ENCODE measurements around the gene C9orf78. TPM values are rescaled to one million over a fixed set of nuclear protein-coding genes. Genes with fewer than 3 reads are reported as not detected.

Gene C9orf78
- total RNA-seq, 1 donor from 2014 or later, result 38.0 TPM

DNA sequence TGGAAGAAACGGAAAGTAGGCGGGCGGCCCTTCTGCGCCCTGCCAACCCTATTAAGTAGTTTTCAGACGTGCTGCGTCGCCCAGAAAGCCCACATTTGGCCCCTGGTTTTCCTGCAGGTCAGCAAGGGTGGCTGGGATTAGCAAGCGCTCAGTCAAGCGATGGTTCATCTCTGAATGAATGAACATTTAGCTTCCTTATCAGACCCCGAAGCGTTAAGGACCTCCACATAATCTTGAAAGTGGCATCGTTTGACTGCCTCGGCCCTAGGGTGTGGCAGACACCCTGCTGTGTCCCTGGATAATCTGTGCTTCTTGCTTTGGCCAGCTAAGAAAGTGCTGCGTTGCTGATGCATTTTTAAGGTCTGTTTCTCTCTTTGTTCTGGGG lies 31.4 kb downstream of the C9orf78 start:
- peak overlapping the region; percentile 91 for H3K4me2 ChIP-seq (ENCODE audit: low read length)
- H3K9me3 ChIP-seq (ENCODE audit: insufficient read depth, low read depth, low read length), result no peaks in the 10 kb centered on the region
- no peaks in the 10 kb centered on the region for H3K27me3 ChIP-seq (ENCODE audit: insufficient read depth, low read length)
- peaks cover 4% of the 10 kb centered on the region for H3K36me3 ChIP-seq (ENCODE audit: insufficient read depth, low read length)
- Mint-ChIP-seq H3K27ac (ENCODE audit: unreplicated experiment) (peak overlapping the region; percentile 15), H3K36me3 (ENCODE audit: low read depth, unreplicated experiment) (peaks cover 8% of the 10 kb centered on the region), H3K9me3 (ENCODE audit: unreplicated experiment) (no peaks in the 10 kb centered on the region), H3K4me1 (ENCODE audit: low read depth, unreplicated experiment) (peaks cover 9% of the 10 kb centered on the region), H3K27me3 (ENCODE audit: low read depth, unreplicated experiment) (peaks cover 3% of the 10 kb centered on the region), H3K4me3 (ENCODE audit: unreplicated experiment) (peak overlapping the region; percentile 85)
- DNase-seq (ENCODE audit: low read depth), result no peak
- no peak overlapping the region for H3K27ac ChIP-seq (ENCODE audit: low read depth, low read length)
- peak overlapping the region; percentile 87 for H2AFZ ChIP-seq (ENCODE audit: low read depth, low read length)
- H4K20me1 ChIP-seq (ENCODE audit: insufficient read depth, low read length), result peaks cover 26% of the 10 kb centered on the region
- peak overlapping the region; percentile 71 for H3K4me3 ChIP-seq (ENCODE audit: insufficient read depth, low read depth, low read length)
- no peak for FAIRE-seq
- H3K9ac ChIP-seq (ENCODE audit: low read length), result peak overlapping the region; percentile 79
- TF ChIP-seq, protein P1, sequence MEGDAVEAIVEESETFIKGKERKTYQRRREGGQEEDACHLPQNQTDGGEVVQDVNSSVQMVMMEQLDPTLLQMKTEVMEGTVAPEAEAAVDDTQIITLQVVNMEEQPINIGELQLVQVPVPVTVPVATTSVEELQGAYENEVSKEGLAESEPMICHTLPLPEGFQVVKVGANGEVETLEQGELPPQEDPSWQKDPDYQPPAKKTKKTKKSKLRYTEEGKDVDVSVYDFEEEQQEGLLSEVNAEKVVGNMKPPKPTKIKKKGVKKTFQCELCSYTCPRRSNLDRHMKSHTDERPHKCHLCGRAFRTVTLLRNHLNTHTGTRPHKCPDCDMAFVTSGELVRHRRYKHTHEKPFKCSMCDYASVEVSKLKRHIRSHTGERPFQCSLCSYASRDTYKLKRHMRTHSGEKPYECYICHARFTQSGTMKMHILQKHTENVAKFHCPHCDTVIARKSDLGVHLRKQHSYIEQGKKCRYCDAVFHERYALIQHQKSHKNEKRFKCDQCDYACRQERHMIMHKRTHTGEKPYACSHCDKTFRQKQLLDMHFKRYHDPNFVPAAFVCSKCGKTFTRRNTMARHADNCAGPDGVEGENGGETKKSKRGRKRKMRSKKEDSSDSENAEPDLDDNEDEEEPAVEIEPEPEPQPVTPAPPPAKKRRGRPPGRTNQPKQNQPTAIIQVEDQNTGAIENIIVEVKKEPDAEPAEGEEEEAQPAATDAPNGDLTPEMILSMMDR (IDR thresholded peaks at IDR 0.05; ENCODE audit: insufficient read depth, low read depth, low read length), result no peak
- TF ChIP-seq EZH2 (IDR thresholded peaks at IDR 0.05; ENCODE audit: insufficient read depth, low read length), result no peak
- H3K79me2 ChIP-seq (ENCODE audit: insufficient read depth, low read length), result peaks cover 25% of the 10 kb centered on the region
- H3K4me1 ChIP-seq (ENCODE audit: insufficient read depth, low read length), result peaks cover 5% of the 10 kb centered on the region

DNA sequence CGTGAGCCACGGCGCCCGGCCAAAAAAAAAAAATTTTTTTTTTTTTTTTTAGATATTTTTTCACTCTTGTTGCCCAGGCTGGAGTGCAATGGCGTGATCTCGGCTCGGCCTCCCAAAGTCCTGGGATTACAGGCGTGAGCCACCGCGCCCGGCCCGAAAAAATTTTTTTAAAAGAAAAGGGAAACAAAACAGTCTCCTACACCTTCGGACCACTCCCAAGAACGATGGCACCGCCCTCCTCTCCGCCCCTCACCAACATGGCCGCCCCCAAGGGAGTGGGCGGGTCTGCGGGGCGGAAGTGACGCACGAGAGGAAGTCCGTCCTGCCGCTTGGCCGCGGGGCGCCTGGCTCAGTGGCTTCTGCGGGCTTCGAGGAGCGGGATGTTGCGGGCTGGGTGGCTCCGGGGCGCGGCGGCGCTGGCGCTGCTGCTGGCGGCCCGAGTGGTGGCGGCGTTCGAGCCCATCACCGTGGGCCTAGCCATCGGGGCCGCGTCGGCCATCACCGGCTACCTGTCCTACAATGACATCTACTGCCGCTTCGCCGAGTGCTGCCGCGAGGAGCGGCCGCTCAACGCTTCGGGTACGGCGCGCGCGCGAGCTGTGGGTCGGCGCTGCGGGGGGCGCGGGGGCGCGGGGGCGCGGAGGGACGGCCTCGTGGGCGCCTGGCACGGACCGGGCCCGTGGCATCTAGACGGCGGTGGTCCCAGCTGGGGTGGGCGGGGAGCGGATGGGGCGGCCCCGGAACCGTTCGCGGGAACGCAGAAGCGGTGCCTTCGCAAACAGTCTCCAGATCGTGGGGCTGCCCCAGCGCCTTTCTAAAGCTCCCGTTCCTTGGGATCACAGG lies 32.0 kb downstream of the C9orf78 start, which contains the start of gene TOR1B:
Gene TOR1B (plus strand): TSS at position 352 of the 843 bp plus-strand sequence. CDS start 29 bp downstream, at position 381.
- DNase-seq (ENCODE audit: low read depth) (peak; percentile 77), FAIRE-seq (no peak)
- H3K4me1 Mint-ChIP-seq (ENCODE audit: low read depth, unreplicated experiment), result peaks cover 9% of the 10 kb centered on the region
- Histone ChIP-seq H3K9ac (ENCODE audit: low read length) (peak within 1 kb of the TSS; percentile 79), H3K27ac (ENCODE audit: low read depth, low read length) (peak within 1 kb of the TSS; percentile 47), H3K79me2 (ENCODE audit: insufficient read depth, low read length) (peaks cover 25% of the 10 kb centered on the region), H2AFZ (ENCODE audit: low read depth, low read length) (peak within 1 kb of the TSS; percentile 87), H3K4me2 (ENCODE audit: low read length) (peak within 1 kb of the TSS; percentile 91), H3K36me3 (ENCODE audit: insufficient read depth, low read length) (peaks cover 4% of the 10 kb centered on the region), H3K4me1 (ENCODE audit: insufficient read depth, low read length) (peaks cover 5% of the 10 kb centered on the region), H3K9me3 (ENCODE audit: insufficient read depth, low read depth, low read length) (no peaks in the 10 kb centered on the region), H3K4me3 (ENCODE audit: insufficient read depth, low read depth, low read length) (peak within 1 kb of the TSS; percentile 71), H4K20me1 (ENCODE audit: insufficient read depth, low read length) (peaks cover 26% of the 10 kb centered on the region), H3K27me3 (ENCODE audit: insufficient read depth, low read length) (no peaks in the 10 kb centered on the region)
- peak within 1 kb of the TSS; percentile 85 for H3K4me3 Mint-ChIP-seq (ENCODE audit: unreplicated experiment)
- no peaks in the 10 kb centered on the region for H3K9me3 Mint-ChIP-seq (ENCODE audit: unreplicated experiment)
- TF ChIP-seq EZH2 (IDR thresholded peaks at IDR 0.05; ENCODE audit: insufficient read depth, low read length), result no peak
- TF ChIP-seq, protein P1 (IDR thresholded peaks at IDR 0.05; ENCODE audit: insufficient read depth, low read depth, low read length), result no peak
- H3K27me3 Mint-ChIP-seq (ENCODE audit: low read depth, unreplicated experiment), result peaks cover 3% of the 10 kb centered on the region
- H3K27ac Mint-ChIP-seq (ENCODE audit: unreplicated experiment), result peak within 1 kb of the TSS; percentile 87
- peaks cover 8% of the 10 kb centered on the region for H3K36me3 Mint-ChIP-seq (ENCODE audit: low read depth, unreplicated experiment)

DNA sequence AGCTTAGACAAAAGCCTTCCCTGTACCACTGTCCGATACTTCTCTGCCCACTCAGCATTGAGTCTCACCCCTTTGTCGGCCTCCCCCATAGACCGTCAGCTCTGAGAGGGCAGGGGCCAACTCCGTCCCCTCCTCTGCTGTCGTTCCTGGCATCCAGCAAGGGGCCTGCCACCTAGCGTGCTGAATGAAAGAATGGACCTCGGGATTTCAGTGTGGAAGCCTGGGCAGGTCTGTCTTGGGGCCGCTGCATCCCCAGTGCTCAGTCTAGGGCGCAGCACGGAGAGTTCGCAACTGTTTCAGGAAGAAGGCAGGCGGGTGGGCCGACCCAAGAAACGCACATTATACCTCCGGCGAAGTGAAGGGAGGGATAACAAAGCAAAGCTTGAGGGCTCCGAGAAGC lies 33.6 kb downstream of the C9orf78 start:
- peaks cover 20% of the 10 kb centered on the region for H4K20me1 ChIP-seq (ENCODE audit: insufficient read depth, low read length)
- H3K4me1 ChIP-seq (ENCODE audit: insufficient read depth, low read length), result peaks cover 5% of the 10 kb centered on the region
- H3K9ac ChIP-seq (ENCODE audit: low read length), result no peak overlapping the region
- Mint-ChIP-seq H3K27me3 (ENCODE audit: low read depth, unreplicated experiment) (peaks cover 3% of the 10 kb centered on the region), H3K27ac (ENCODE audit: unreplicated experiment) (no peak overlapping the region), H3K36me3 (ENCODE audit: low read depth, unreplicated experiment) (peaks cover 6% of the 10 kb centered on the region), H3K9me3 (ENCODE audit: unreplicated experiment) (no peaks in the 10 kb centered on the region), H3K4me3 (ENCODE audit: unreplicated experiment) (no peak overlapping the region), H3K4me1 (ENCODE audit: low read depth, unreplicated experiment) (peaks cover 9% of the 10 kb centered on the region)
- H3K27ac ChIP-seq (ENCODE audit: low read depth, low read length), result no peak overlapping the region
- TF ChIP-seq, protein P1 (IDR thresholded peaks at IDR 0.05; ENCODE audit: insufficient read depth, low read depth, low read length), result no peak
- no peak for TF ChIP-seq EZH2 (IDR thresholded peaks at IDR 0.05; ENCODE audit: insufficient read depth, low read length)
- peaks cover 2% of the 10 kb centered on the region for H3K36me3 ChIP-seq (ENCODE audit: insufficient read depth, low read length)
- no peak for FAIRE-seq
- H3K27me3 ChIP-seq (ENCODE audit: insufficient read depth, low read length), result no peaks in the 10 kb centered on the region
- no peak overlapping the region for H2AFZ ChIP-seq (ENCODE audit: low read depth, low read length)
- no peaks in the 10 kb centered on the region for H3K9me3 ChIP-seq (ENCODE audit: insufficient read depth, low read depth, low read length)
- no peak overlapping the region for H3K4me3 ChIP-seq (ENCODE audit: insufficient read depth, low read depth, low read length)
- peaks cover 19% of the 10 kb centered on the region for H3K79me2 ChIP-seq (ENCODE audit: insufficient read depth, low read length)
- no peak for DNase-seq (ENCODE audit: low read depth)
- no peak overlapping the region for H3K4me2 ChIP-seq (ENCODE audit: low read length)
